GM23338 (cell line): ENCODE data around the gene LRRC19. TPM values are rescaled to one million over a fixed set of nuclear protein-coding genes. Genes with fewer than 3 reads are reported as not detected.

Source experiments
- ATAC-seq: fragments of 200-7000 bp; cut with Tn5 transposase; 3 replicates; pipeline ENCODE4 v1.9.1; 2020
- DNase-seq: peaks from one replicate; pipeline ENCODE4 v3.0.0-alpha.2; 2015; ENCODE audit warnings: low spot score
- H2AFZ ChIP-seq: fragments of 200-600 bp; sonication (generic); 2 replicates; pipeline ENCODE4 v1.8.0; 2016; ENCODE audit warnings: antibody characterized with exemption, mild to moderate bottlenecking, moderate library complexity
- H3F3A ChIP-seq: fragments of 200-600 bp; sonication (generic); replicated peaks from 2 replicates; pipeline ENCODE4 v1.8.0; 2017; ENCODE audit warnings: antibody characterized with exemption, mixed run types, low read depth
- H3K27ac ChIP-seq: fragments of 200-600 bp; sonication (generic); 2 replicates; pipeline ENCODE4 v1.6.1; 2016; ENCODE audit warnings: low read depth
- H3K27me3 ChIP-seq: fragments of 200-600 bp; sonication (generic); 2 replicates; pipeline ENCODE4 v1.8.0; 2016; ENCODE audit warnings: mild to moderate bottlenecking, mixed run types, moderate library complexity; ENCODE audit not compliant: insufficient read depth
- H3K36me3 ChIP-seq: fragments of 200-600 bp; sonication (generic); 2 replicates; pipeline ENCODE4 v1.8.0; 2016; ENCODE audit warnings: mild to moderate bottlenecking; ENCODE audit not compliant: insufficient read depth
- H3K4me1 ChIP-seq: fragments of 200-600 bp; sonication (generic); 2 replicates; pipeline ENCODE4 v1.8.0; 2016; ENCODE audit warnings: mild to moderate bottlenecking, moderate library complexity; ENCODE audit not compliant: insufficient read depth
- H3K4me2 ChIP-seq: fragments of 200-600 bp; sonication (generic); 2 replicates; pipeline ENCODE4 v1.7.1; 2017; ENCODE audit warnings: mixed run types
- H3K4me3 ChIP-seq: fragments of 200-600 bp; sonication (generic); 2 replicates; pipeline ENCODE4 v1.6.1; 2016; ENCODE audit warnings: mixed run types
- H3K79me2 ChIP-seq: fragments of 200-600 bp; sonication (generic); replicated peaks from 2 replicates; pipeline ENCODE4 v1.8.0; 2017; ENCODE audit warnings: mild to moderate bottlenecking; ENCODE audit not compliant: insufficient read depth
- H3K9me2 ChIP-seq: fragments of 200-600 bp; sonication (generic); 2 replicates; pipeline ENCODE4 v1.8.0; 2017; ENCODE audit not compliant: insufficient read depth
- H4K20me1 ChIP-seq: fragments of 200-600 bp; sonication (generic); replicated peaks from 2 replicates; pipeline ENCODE4 v1.8.0; 2017; ENCODE audit warnings: mild to moderate bottlenecking; ENCODE audit not compliant: insufficient read depth
- H3K27ac Mint-ChIP-seq: 2 replicates; pipeline ENCODE4 v1.8.0; 2020; ENCODE audit warnings: inconsistent platforms, mild to moderate bottlenecking, moderate library complexity, mixed read lengths
- H3K27me3 Mint-ChIP-seq: 3 replicates; pipeline ENCODE4 v1.8.0; 2022; ENCODE audit warnings: low read depth, mild to moderate bottlenecking, moderate library complexity, mixed read lengths, inconsistent platforms; ENCODE audit not compliant: insufficient read depth, poor library complexity
- H3K36me3 Mint-ChIP-seq: 3 replicates; pipeline ENCODE4 v1.8.0; 2021; ENCODE audit warnings: low read depth, mild to moderate bottlenecking, inconsistent platforms, moderate library complexity, mixed read lengths
- H3K4me1 Mint-ChIP-seq: 3 replicates; pipeline ENCODE4 v1.8.0; 2020; ENCODE audit warnings: mild to moderate bottlenecking, inconsistent platforms, mixed read lengths
- H3K4me3 Mint-ChIP-seq: 3 replicates; pipeline ENCODE4 v1.8.0; 2021; ENCODE audit warnings: moderate library complexity, mild to moderate bottlenecking, inconsistent platforms, mixed read lengths
- H3K9me3 Mint-ChIP-seq: 3 replicates; pipeline ENCODE4 v1.8.0; 2020; ENCODE audit warnings: moderate library complexity, mild to moderate bottlenecking, inconsistent platforms, mixed read lengths
- CREB1 ChIP-seq: fragments of 250-450 bp; sonication (Bioruptor Pico); IDR thresholded peaks from 2 replicates; pipeline ENCODE4 v1.5.0; 2020; ENCODE audit warnings: low read depth, mild to moderate bottlenecking, moderate library complexity
- EZH2 ChIP-seq: fragments of 200-600 bp; sonication (generic); IDR thresholded peaks from one replicate; pipeline ENCODE4 v1.8.0; 2017; ENCODE audit warnings: antibody characterized with exemption, mild to moderate bottlenecking, low read depth; ENCODE audit not compliant: unreplicated experiment
- POLR2AphosphoS5 ChIP-seq: IDR thresholded peaks from 2 replicates; pipeline ENCODE4 v1.6.1; 2016; ENCODE audit warnings: antibody characterized with exemption, low read depth
- ZNF114 ChIP-seq: fragments of 250-450 bp; sonication (Bioruptor Pico); IDR thresholded peaks from 2 replicates; pipeline ENCODE4 v1.5.0; 2020; ENCODE audit warnings: mild to moderate bottlenecking, moderate library complexity
- ZNF331 ChIP-seq: fragments of 250-450 bp; sonication (Bioruptor Pico); IDR thresholded peaks from 2 replicates; pipeline ENCODE4 v1.5.0; 2020; ENCODE audit warnings: low read depth, mild to moderate bottlenecking, moderate library complexity
- polyA plus RNA-seq: library from polyadenylated mRNA; unstranded; fragments of >200 nt; fragmentation: Nextera tagmentation; extraction: Ambion mirVana; gene quantifications from 2 replicates; pipeline ENCODE4 v1.2.1, GENCODE V29; 2016
- total RNA-seq: library from RNA; depleted of rRNA; stranded (reverse); fragments of >200 nt; shearing (Covaris generic); gene quantifications from 2 replicates; pipeline ENCODE4 v1.2.3, GENCODE V29; 2014
- TF ChIP-seq, protein P1 (sequence below): IDR thresholded peaks from 2 replicates; pipeline ENCODE4 v1.6.1; 2016; ENCODE audit warnings: antibody characterized with exemption
- TF ChIP-seq, protein P2 (sequence below): IDR thresholded peaks from one replicate; pipeline ENCODE4 v1.6.1; 2018; ENCODE audit warnings: antibody characterized with exemption; ENCODE audit not compliant: unreplicated experiment
- TF ChIP-seq, protein P3 (sequence below), 2 experiments: fragments of 200-600 bp in 1 of 2; sonication (generic) in 1 of 2; conservative IDR thresholded peaks; 2 replicates each; pipeline versions ENCODE4 v1.5.1 to v1.6.1; 2016 to 2017; ENCODE audit warnings: antibody characterized with exemption in 2 of 2, low read depth in 2 of 2, mild to moderate bottlenecking in 2 of 2, moderate library complexity in 1 of 2

LRRC19 gene
- total and polyA plus RNA-seq, 2 experiments from 2014 or later = 0.71 TPM; not detected in 1

DNA sequence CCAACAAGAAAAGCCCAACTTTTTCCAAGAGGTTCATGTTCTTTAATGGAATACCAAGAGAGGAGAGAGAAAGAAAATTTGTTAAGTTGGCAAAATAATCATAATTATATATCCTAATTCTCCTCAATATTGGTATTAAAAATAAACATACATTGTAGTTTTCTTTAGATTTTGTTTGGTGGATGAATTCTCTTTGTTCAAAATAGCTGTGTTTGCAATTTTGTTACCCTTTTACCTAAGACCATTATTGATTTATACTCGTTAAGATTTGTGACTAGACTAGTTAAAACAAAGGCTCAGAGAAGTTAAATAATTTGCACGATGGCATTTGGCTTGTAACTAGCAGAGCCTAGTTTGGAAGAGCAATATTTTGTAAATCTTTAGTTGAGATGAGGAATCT is 9.7 kb downstream of the LRRC19 start (continued):
- TF ChIP-seq, protein P1, sequence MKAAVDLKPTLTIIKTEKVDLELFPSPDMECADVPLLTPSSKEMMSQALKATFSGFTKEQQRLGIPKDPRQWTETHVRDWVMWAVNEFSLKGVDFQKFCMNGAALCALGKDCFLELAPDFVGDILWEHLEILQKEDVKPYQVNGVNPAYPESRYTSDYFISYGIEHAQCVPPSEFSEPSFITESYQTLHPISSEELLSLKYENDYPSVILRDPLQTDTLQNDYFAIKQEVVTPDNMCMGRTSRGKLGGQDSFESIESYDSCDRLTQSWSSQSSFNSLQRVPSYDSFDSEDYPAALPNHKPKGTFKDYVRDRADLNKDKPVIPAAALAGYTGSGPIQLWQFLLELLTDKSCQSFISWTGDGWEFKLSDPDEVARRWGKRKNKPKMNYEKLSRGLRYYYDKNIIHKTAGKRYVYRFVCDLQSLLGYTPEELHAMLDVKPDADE = no peak
- TF ChIP-seq, protein P2, sequence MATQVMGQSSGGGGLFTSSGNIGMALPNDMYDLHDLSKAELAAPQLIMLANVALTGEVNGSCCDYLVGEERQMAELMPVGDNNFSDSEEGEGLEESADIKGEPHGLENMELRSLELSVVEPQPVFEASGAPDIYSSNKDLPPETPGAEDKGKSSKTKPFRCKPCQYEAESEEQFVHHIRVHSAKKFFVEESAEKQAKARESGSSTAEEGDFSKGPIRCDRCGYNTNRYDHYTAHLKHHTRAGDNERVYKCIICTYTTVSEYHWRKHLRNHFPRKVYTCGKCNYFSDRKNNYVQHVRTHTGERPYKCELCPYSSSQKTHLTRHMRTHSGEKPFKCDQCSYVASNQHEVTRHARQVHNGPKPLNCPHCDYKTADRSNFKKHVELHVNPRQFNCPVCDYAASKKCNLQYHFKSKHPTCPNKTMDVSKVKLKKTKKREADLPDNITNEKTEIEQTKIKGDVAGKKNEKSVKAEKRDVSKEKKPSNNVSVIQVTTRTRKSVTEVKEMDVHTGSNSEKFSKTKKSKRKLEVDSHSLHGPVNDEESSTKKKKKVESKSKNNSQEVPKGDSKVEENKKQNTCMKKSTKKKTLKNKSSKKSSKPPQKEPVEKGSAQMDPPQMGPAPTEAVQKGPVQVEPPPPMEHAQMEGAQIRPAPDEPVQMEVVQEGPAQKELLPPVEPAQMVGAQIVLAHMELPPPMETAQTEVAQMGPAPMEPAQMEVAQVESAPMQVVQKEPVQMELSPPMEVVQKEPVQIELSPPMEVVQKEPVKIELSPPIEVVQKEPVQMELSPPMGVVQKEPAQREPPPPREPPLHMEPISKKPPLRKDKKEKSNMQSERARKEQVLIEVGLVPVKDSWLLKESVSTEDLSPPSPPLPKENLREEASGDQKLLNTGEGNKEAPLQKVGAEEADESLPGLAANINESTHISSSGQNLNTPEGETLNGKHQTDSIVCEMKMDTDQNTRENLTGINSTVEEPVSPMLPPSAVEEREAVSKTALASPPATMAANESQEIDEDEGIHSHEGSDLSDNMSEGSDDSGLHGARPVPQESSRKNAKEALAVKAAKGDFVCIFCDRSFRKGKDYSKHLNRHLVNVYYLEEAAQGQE = no peak
- TF ChIP-seq, protein P3, sequence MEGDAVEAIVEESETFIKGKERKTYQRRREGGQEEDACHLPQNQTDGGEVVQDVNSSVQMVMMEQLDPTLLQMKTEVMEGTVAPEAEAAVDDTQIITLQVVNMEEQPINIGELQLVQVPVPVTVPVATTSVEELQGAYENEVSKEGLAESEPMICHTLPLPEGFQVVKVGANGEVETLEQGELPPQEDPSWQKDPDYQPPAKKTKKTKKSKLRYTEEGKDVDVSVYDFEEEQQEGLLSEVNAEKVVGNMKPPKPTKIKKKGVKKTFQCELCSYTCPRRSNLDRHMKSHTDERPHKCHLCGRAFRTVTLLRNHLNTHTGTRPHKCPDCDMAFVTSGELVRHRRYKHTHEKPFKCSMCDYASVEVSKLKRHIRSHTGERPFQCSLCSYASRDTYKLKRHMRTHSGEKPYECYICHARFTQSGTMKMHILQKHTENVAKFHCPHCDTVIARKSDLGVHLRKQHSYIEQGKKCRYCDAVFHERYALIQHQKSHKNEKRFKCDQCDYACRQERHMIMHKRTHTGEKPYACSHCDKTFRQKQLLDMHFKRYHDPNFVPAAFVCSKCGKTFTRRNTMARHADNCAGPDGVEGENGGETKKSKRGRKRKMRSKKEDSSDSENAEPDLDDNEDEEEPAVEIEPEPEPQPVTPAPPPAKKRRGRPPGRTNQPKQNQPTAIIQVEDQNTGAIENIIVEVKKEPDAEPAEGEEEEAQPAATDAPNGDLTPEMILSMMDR (conservative IDR thresholded peaks at IDR 0.05; ENCODE audit: low read depth in 2 of 2) = no peak
- TF ChIP-seq EZH2 (no peak), ZNF114 (CRISPR knock-in tag) (no peak), POLR2AphosphoS5 (no peak), CREB1 (CRISPR knock-in tag) (no peak)

DNA sequence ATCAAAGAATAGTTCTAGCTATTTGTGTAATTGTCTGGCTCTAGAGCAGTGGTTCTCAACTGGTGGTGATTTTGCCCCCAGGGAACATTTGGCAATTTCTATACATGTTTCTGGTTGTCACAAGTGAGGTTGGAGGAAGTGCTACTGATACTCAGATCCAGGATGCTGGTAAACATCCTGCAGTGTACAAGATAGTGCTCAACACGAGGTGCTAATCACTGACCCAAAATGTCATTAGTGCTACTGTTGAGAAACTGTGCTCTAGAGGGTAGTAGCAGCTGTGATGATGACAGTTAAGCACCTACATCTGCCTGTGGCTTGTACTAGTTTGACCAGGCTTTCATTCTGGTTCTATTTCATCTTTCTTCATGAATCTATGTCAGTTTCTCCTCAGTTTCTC is 22.1 kb downstream of the LRRC19 start:
- no peak overlapping the region for H3K27ac ChIP-seq
- H3K4me3 ChIP-seq = no peak overlapping the region
- H3K27ac Mint-ChIP-seq = no peak overlapping the region
- no peak overlapping the region for H3K4me2 ChIP-seq
- DNase-seq (no peak), ATAC-seq (no peak)
- H3K4me3 Mint-ChIP-seq = no peak overlapping the region
- peaks cover 8% of the 10 kb centered on the region; the same call in 2 of the 3 replicates for H3K36me3 Mint-ChIP-seq
- H3K9me2 ChIP-seq = no peaks in the 10 kb centered on the region
- no peaks in the 10 kb centered on the region for H3K79me2 ChIP-seq
- H3K9me3 Mint-ChIP-seq = no peaks in the 10 kb centered on the region
- no peaks in the 10 kb centered on the region for H3K36me3 ChIP-seq
- H3K27me3 Mint-ChIP-seq = no peaks in the 10 kb centered on the region
- H4K20me1 ChIP-seq = no peaks in the 10 kb centered on the region
- H3K4me1 ChIP-seq = no peaks in the 10 kb centered on the region
- no peaks in the 10 kb centered on the region for H3F3A ChIP-seq
- H3K4me1 Mint-ChIP-seq = no peaks in the 10 kb centered on the region
- no peaks in the 10 kb centered on the region for H3K27me3 ChIP-seq
- H2AFZ ChIP-seq = no peak overlapping the region
- TF ChIP-seq, protein P2 = no peak
- TF ChIP-seq EZH2 (no peak), CREB1 (CRISPR knock-in tag) (no peak), ZNF114 (CRISPR knock-in tag) (no peak), POLR2AphosphoS5 (no peak), ZNF331 (no peak)
